Keratinocyte (primary cell): ENCODE measurements around the gene NT5M.

ENCODE experiments used
- CTCF ChIP-seq, 3 experiments: IDR thresholded peaks in 1 of 3; conservative IDR thresholded peaks in 1 of 3; optimal IDR thresholded peaks in 1 of 3; 2 replicates in 2 of 3; 3 replicates in 1 of 3; pipeline versions ENCODE3 to v1.5.1; 2011; ENCODE audit warnings: low read length in 3 of 3, mild to moderate bottlenecking in 3 of 3, moderate library complexity in 2 of 3, control low read depth in 1 of 3, inconsistent platforms in 1 of 3; ENCODE audit not compliant: insufficient read depth in 2 of 3; ENCODE audit errors: extremely low read depth in 1 of 3
- EZH2 ChIP-seq: IDR thresholded peaks from one replicate; pipeline ENCODE4 v1.6.1; 2012; ENCODE audit warnings: inconsistent platforms, mild to moderate bottlenecking, low read length, moderate library complexity

GRCh38 chr17:17358866-17359265, 55.7 kb downstream of the NT5M start:
- no peak for TF ChIP-seq CTCF (optimal IDR thresholded peaks at IDR 0.05 in 1 of 3, IDR thresholded peaks at IDR 0.05 in 1 of 3, conservative IDR thresholded peaks at IDR 0.05 in 1 of 3; ENCODE audit: extremely low read depth in 1 of 3, insufficient read depth in 2 of 3, low read length in 3 of 3)
- TF ChIP-seq EZH2 = no peak
